H9 (cell line): ENCODE results near the gene GGA1. TPM values are rescaled to one million over a fixed set of nuclear protein-coding genes. Genes with fewer than 3 reads are reported as not detected.

Experiments used
- DNase-seq: peaks from one replicate; pipeline ENCODE4 v3.0.0-alpha.2; 2017
- H2AFZ ChIP-seq: one replicate; pipeline ENCODE4 v1.6.1; 2013; ENCODE audit warnings: mild to moderate bottlenecking, low read length, control low read depth, moderate library complexity
- H2AK5ac ChIP-seq: 2 replicates; pipeline ENCODE4 v1.6.1; 2013; ENCODE audit warnings: low read length, control low read depth, mixed read lengths; ENCODE audit not compliant: insufficient read length
- H2BK120ac ChIP-seq: one replicate; pipeline ENCODE4 v1.6.1; 2013; ENCODE audit warnings: low read depth, mild to moderate bottlenecking, low read length, control low read depth, inconsistent platforms; ENCODE audit not compliant: poor library complexity, severe bottlenecking
- H2BK12ac ChIP-seq: 2 replicates; pipeline ENCODE4 v1.6.1; 2013; ENCODE audit warnings: low read length, control low read depth, mixed read lengths, low read depth; ENCODE audit not compliant: insufficient read length
- H2BK15ac ChIP-seq: 2 replicates; pipeline ENCODE4 v1.6.1; 2013; ENCODE audit warnings: low read depth, low read length, control low read depth
- H2BK20ac ChIP-seq: one replicate; pipeline ENCODE4 v1.6.1; 2013; ENCODE audit warnings: low read depth, mild to moderate bottlenecking, low read length, control low read depth, inconsistent platforms; ENCODE audit not compliant: poor library complexity, severe bottlenecking
- H2BK5ac ChIP-seq: 2 replicates; pipeline ENCODE4 v1.6.1; 2013; ENCODE audit warnings: low read length, control low read depth, mixed read lengths; ENCODE audit not compliant: insufficient read length
- H3K14ac ChIP-seq: 2 replicates; pipeline ENCODE4 v1.6.1; 2013; ENCODE audit warnings: low read length, control low read depth; ENCODE audit not compliant: insufficient read depth
- H3K18ac ChIP-seq: 2 replicates; pipeline ENCODE4 v1.6.1; 2013; ENCODE audit warnings: low read depth, mild to moderate bottlenecking, mixed read lengths, low read length, control low read depth; ENCODE audit not compliant: insufficient read length
- H3K23ac ChIP-seq: 2 replicates; pipeline ENCODE4 v1.6.1; 2013; ENCODE audit warnings: low read length, control low read depth, mixed read lengths, low read depth; ENCODE audit not compliant: insufficient read length
- H3K23me2 ChIP-seq: 2 replicates; pipeline ENCODE4 v1.6.1; 2013; ENCODE audit warnings: low read depth, mild to moderate bottlenecking, mixed read lengths, low read length, control low read depth; ENCODE audit not compliant: insufficient read length, poor library complexity, severe bottlenecking
- H3K27ac ChIP-seq: 2 replicates; pipeline ENCODE4 v1.5.1; 2013; ENCODE audit warnings: low read length, control low read depth, mixed read lengths, low read depth; ENCODE audit not compliant: insufficient read length
- H3K27me3 ChIP-seq: 2 replicates; pipeline ENCODE4 v1.6.1; 2013; ENCODE audit warnings: low read length, control low read depth, inconsistent platforms; ENCODE audit not compliant: insufficient read depth
- H3K4ac ChIP-seq: 2 replicates; pipeline ENCODE4 v1.6.1; 2013; ENCODE audit warnings: low read depth, mild to moderate bottlenecking, control low read depth, inconsistent platforms, low read length, moderate library complexity
- H3K4me1 ChIP-seq: 2 replicates; pipeline ENCODE4 v1.6.1; 2013; ENCODE audit warnings: low read length, control low read depth, inconsistent platforms; ENCODE audit not compliant: insufficient read depth
- H3K4me2 ChIP-seq: 2 replicates; pipeline ENCODE4 v1.6.1; 2013; ENCODE audit warnings: low read length, control low read depth, mixed read lengths; ENCODE audit not compliant: insufficient read length, insufficient read depth
- H3K56ac ChIP-seq: 2 replicates; pipeline ENCODE4 v1.6.1; 2013; ENCODE audit warnings: low read depth, mild to moderate bottlenecking, mixed read lengths, low read length, control low read depth; ENCODE audit not compliant: insufficient read length
- H3K79me1 ChIP-seq: 2 replicates; pipeline ENCODE4 v1.6.1; 2013; ENCODE audit warnings: low read depth, mild to moderate bottlenecking, moderate library complexity, low read length, control low read depth, inconsistent platforms; ENCODE audit not compliant: insufficient read depth, poor library complexity, severe bottlenecking
- H3K79me2 ChIP-seq: 2 replicates; pipeline ENCODE4 v1.6.1; 2013; ENCODE audit warnings: low read length, control low read depth, inconsistent platforms; ENCODE audit not compliant: insufficient read depth
- H3K9ac ChIP-seq: 2 replicates; pipeline ENCODE4 v1.6.1; 2013; ENCODE audit warnings: low read length, control low read depth, mixed read lengths; ENCODE audit not compliant: insufficient read length; ENCODE audit errors: extremely low read depth
- H3K9me3 ChIP-seq: one replicate; pipeline ENCODE4 v1.6.1; 2013; ENCODE audit warnings: low read depth, low read length, inconsistent platforms; ENCODE audit not compliant: control insufficient read depth
- H3T11ph ChIP-seq: one replicate; pipeline ENCODE4 v1.6.1; 2013; ENCODE audit warnings: mild to moderate bottlenecking, low read length, control low read depth, inconsistent platforms
- H4K20me1 ChIP-seq: one replicate; pipeline ENCODE4 v1.6.1; 2013; ENCODE audit not compliant: control insufficient read depth, insufficient read length, insufficient read depth
- H4K5ac ChIP-seq: 2 replicates; pipeline ENCODE4 v1.6.1; 2013; ENCODE audit warnings: low read depth, mild to moderate bottlenecking, mixed read lengths, low read length, control low read depth; ENCODE audit not compliant: insufficient read length
- H4K8ac ChIP-seq: replicated peaks from 2 replicates; pipeline ENCODE4 v1.6.1; 2013; ENCODE audit warnings: low read length, control low read depth, mixed read lengths, low read depth; ENCODE audit not compliant: insufficient read length
- H4K91ac ChIP-seq: 2 replicates; pipeline ENCODE4 v1.6.1; 2013; ENCODE audit warnings: low read depth, mild to moderate bottlenecking, moderate library complexity, mixed read lengths, low read length, control low read depth; ENCODE audit not compliant: insufficient read length
- H3K27ac Mint-ChIP-seq, 3 experiments: 2 replicates in 2 of 3; 3 replicates in 1 of 3; pipeline ENCODE4 v1.8.0; 2020 to 2021; ENCODE audit warnings: mixed read lengths in 3 of 3, mild to moderate bottlenecking in 1 of 3, moderate library complexity in 1 of 3
- H3K27me3 Mint-ChIP-seq: 2 replicates; pipeline ENCODE4 v1.8.0; 2021; ENCODE audit warnings: low read depth, mild to moderate bottlenecking, moderate library complexity, mixed read lengths
- H3K36me3 Mint-ChIP-seq, 3 experiments: 2 replicates in 2 of 3; 3 replicates in 1 of 3; pipeline ENCODE4 v1.8.0; 2020 to 2021; ENCODE audit warnings: low read depth in 3 of 3, mixed read lengths in 3 of 3; ENCODE audit not compliant: insufficient read depth in 1 of 3
- H3K4me1 Mint-ChIP-seq, 2 experiments: 2 replicates each; pipeline ENCODE4 v1.8.0; 2020; ENCODE audit warnings: mixed read lengths in 2 of 2
- H3K4me3 Mint-ChIP-seq, 2 experiments: 2 replicates in 1 of 2; 3 replicates in 1 of 2; pipeline ENCODE4 v1.8.0; 2020 to 2021; ENCODE audit warnings: mild to moderate bottlenecking in 2 of 2, mixed read lengths in 2 of 2, moderate library complexity in 1 of 2
- H3K9me3 Mint-ChIP-seq, 2 experiments: 2 replicates in 1 of 2; 3 replicates in 1 of 2; pipeline ENCODE4 v1.8.0; 2020; ENCODE audit warnings: mild to moderate bottlenecking in 2 of 2, mixed read lengths in 2 of 2, moderate library complexity in 1 of 2
- CTCF ChIP-seq: fragments of 200-600 bp; sonication (generic); conservative IDR thresholded peaks from 3 replicates; pipeline ENCODE4 v1.8.0; 2021; ENCODE audit warnings: antibody characterized with exemption, mild to moderate bottlenecking
- WGBS: extraction: QIAGEN DNeasy Blood & Tissue Kit; methylation state at CpG from one replicate; pipeline ENCODE4 v1.1.7; 2013; ENCODE audit warnings: missing lambda C conversion rate, low lambda C conversion rate, mixed read lengths; ENCODE audit not compliant: insufficient read length; ENCODE audit errors: extremely low coverage; 5-methylcytosine and 5-hydroxymethylcytosine counted together
- total RNA-seq: library from RNA; stranded (reverse); gene quantifications from 2 replicates; pipeline ENCODE4 v1.2.1, GENCODE V29; 2021

GGA1 gene
- total RNA-seq, 1 experiment from 2014 or later = 61.7 TPM

- Histone ChIP-seq H3K9ac (no peak overlapping the region), H2BK15ac (no peak overlapping the region), H3K18ac (no peak overlapping the region), H3K14ac (no peak overlapping the region), H3K9me3 (no peaks in the 10 kb centered on the region), H3K23me2 (peaks cover 3% of the 10 kb centered on the region), H3K4ac (no peak overlapping the region), H2BK20ac (no peak overlapping the region), H3K79me2 (no peaks in the 10 kb centered on the region; the same call in 1 of the 2 replicates), H3T11ph (no peak overlapping the region), H2BK12ac (no peak overlapping the region), H3K23ac (no peak overlapping the region), H2AFZ (no peak overlapping the region), H3K4me2 (no peak overlapping the region), H3K27ac (no peak overlapping the region), H3K4me1 (peaks cover 8% of the 10 kb centered on the region), H3K56ac (no peak overlapping the region), H4K20me1 (no peaks in the 10 kb centered on the region), H3K27me3 (no peaks in the 10 kb centered on the region; the same call in 1 of the 2 replicates), H3K79me1 (no peaks in the 10 kb centered on the region), H4K91ac (no peak overlapping the region), H2AK5ac (no peak overlapping the region), H2BK120ac (no peak overlapping the region), H4K5ac (no peak overlapping the region), H2BK5ac (no peak overlapping the region), H4K8ac (no peak overlapping the region)
- DNase-seq = peak; percentile 28
- Mint-ChIP-seq H3K9me3 (no peaks in the 10 kb centered on the region; a peak in 1 of 5 replicates), H3K27me3 (peaks cover 7% of the 10 kb centered on the region), H3K36me3 (peaks cover 0 to 12% (median 2%) of the 10 kb centered on the region in 3 experiments; a peak in 4 of 7 replicates), H3K4me3 (no peak overlapping the region), H3K4me1 (peaks cover 45 to 56% of the 10 kb centered on the region in 2 experiments), H3K27ac (no peak overlapping the region)
- WGBS = no CpG with 5 or more reads among the region's 28 CpGs
- no peak for TF ChIP-seq CTCF
These were observed 42.3 kb upstream of the GGA1 start for GRCh38 chr22:37566329-37566837.
